HG03354 (cell line): Measurements from ENCODE around the gene LYPD8.
A peak's percentile ranks its signal among the peaks of the same experiment; 100 is the strongest.

Experiments used
- ATAC-seq: cut with Tn5 transposase; IDR thresholded peaks from one replicate; pipeline ENCODE4 v1.9.1; 2021; ENCODE audit warnings: mild to moderate bottlenecking; ENCODE audit not compliant: unreplicated experiment, poor library complexity, severe bottlenecking

The LYPD8 gene

GRCh38 chr1:248759644-248760043 is 4.1 kb upstream of the LYPD8 start:
- ATAC-seq, result no peak

GRCh38 chr1:248758352-248758751 is 2.8 kb upstream of the LYPD8 start:
- ATAC-seq, result no peak

GRCh38 chr1:248757784-248758195 is 2.2 kb upstream of the LYPD8 start:
- no peak for ATAC-seq

GRCh38 chr1:248756636-248757035 is 1.1 kb upstream of the LYPD8 start:
- ATAC-seq, result no peak

- no peak for ATAC-seq
Measured at GRCh38 chr1:248756151-248756550, 592 bp upstream of the LYPD8 start.

- ATAC-seq, result no peak
Measured at GRCh38 chr1:248753708-248754280, 1.8 kb downstream of the LYPD8 start.

GRCh38 chr1:248753029-248753594 is 2.4 kb downstream of the LYPD8 start:
- ATAC-seq, result no peak

- peak; percentile 30 for ATAC-seq
Measured at GRCh38 chr1:248752161-248753028, 3.2 kb downstream of the LYPD8 start.

GRCh38 chr1:248751635-248752034 is 3.9 kb downstream of the LYPD8 start:
- peak; percentile 23 for ATAC-seq

GRCh38 chr1:248751142-248751541 is 4.4 kb downstream of the LYPD8 start:
- ATAC-seq, result peak; percentile 22

- ATAC-seq, result no peak
Measured at GRCh38 chr1:248750496-248750895, 5.1 kb downstream of the LYPD8 start.

- no peak for ATAC-seq
Measured at GRCh38 chr1:248748211-248748610, 7.3 kb downstream of the LYPD8 start.

GRCh38 chr1:248740876-248741275 is 14.7 kb downstream of the LYPD8 start:
- no peak for ATAC-seq

GRCh38 chr1:248739572-248740205 is 15.9 kb downstream of the LYPD8 start:
- no peak for ATAC-seq

- no peak for ATAC-seq
Measured at GRCh38 chr1:248737457-248737856, 18.1 kb downstream of the LYPD8 start.

- no peak for ATAC-seq
Measured at GRCh38 chr1:248736977-248737376, 18.6 kb downstream of the LYPD8 start.

GRCh38 chr1:248733566-248733965 is 22.0 kb downstream of the LYPD8 start:
- no peak for ATAC-seq

- no peak for ATAC-seq
Measured at GRCh38 chr1:248730507-248731335, 24.8 kb downstream of the LYPD8 start.

GRCh38 chr1:248714248-248714647 is 41.3 kb downstream of the LYPD8 start:
- no peak for ATAC-seq
